Measurements from ENCODE around the gene CPA5.

- TF ChIP-seq FOXM1 (IDR thresholded peaks at IDR 0.05; ENCODE audit: borderline replicate concordance): no peak
- no peak for TF ChIP-seq FOXA1 (IDR thresholded peaks at IDR 0.05)
- TF ChIP-seq ELF4 (IDR thresholded peaks at IDR 0.05): no peak
- TF ChIP-seq NFRKB (IDR thresholded peaks at IDR 0.05): no peak
- no peak for TF ChIP-seq SUZ12 (IDR thresholded peaks at IDR 0.05)
- no peak for TF ChIP-seq ZNF384 (IDR thresholded peaks at IDR 0.05)
- no peak for TF ChIP-seq SP1 (IDR thresholded peaks at IDR 0.05)
- TF ChIP-seq BHLHE40 (IDR thresholded peaks at IDR 0.05; ENCODE audit: borderline replicate concordance): no peak
- no peak for TF ChIP-seq ARNT (IDR thresholded peaks at IDR 0.05)
- no peak for TF ChIP-seq TARDBP (IDR thresholded peaks at IDR 0.05)
- no peak for TF ChIP-seq HDGF (IDR thresholded peaks at IDR 0.05; ENCODE audit: borderline replicate concordance)
- TF ChIP-seq PKNOX1 (IDR thresholded peaks at IDR 0.05): no peak
- TF ChIP-seq FOXK2 (IDR thresholded peaks at IDR 0.05): no peak
Measured at GRCh38 chr7:130341882-130342281, 2.7 kb upstream of the CPA5 start.

Data from HEK293T (cell line).